ENCODE results near the gene EFNA2.

EFNA2 gene

DNA sequence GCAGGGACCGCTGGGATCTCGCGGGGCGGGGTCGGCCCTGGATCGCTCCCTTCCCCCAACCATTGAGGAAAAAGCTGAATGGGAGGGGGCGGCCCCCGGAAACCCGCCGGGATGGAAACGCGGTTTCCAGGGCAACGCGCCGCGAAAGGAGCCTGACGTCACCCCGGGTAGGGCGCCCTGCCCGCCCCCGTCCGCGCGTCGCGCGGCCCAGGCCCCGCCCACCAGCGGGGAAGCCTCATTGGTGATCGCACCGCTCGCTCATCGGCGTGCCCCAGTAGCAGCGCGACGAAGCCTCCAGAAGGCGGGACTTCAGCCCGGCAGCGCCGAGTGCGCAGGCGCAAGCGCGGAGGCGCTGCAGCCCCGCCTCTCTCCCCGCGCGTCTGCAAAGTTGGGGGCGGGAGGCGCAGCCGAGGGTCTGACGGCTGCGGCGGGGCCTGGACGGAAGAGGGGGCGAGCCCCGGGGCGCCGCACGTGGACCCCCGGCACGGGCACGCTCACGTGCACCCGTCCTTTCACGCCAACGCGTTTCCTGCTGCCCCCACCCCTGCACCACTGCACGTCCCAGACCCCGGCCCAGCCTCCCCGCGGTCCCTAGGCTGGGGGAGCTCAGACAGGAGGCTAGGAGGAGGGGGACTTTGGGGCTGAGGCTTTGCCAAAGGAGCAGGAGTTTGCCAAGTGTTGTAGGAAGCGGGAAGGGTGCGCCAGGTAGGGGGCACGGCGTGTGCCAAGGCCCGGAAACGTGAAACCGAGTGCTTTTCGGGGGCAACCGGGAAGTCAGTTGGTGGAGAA, 24.7 kb upstream of the EFNA2 start:
- DNase-seq: peak; percentile 97

DNA sequence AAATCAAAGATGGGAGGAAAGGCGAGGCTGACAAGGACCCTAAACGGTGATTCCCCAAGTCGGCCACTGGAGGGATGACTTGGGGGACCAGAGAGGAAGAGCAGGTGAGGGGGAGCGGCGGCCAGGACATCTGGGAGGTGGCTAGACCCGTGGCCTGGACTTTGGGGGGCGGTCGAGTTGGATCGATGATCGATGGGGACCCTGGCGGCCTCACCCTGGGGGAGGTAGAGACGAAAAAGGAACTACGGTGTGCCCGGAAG, 24.2 kb upstream of the EFNA2 start:
- DNase-seq: no peak

DNA sequence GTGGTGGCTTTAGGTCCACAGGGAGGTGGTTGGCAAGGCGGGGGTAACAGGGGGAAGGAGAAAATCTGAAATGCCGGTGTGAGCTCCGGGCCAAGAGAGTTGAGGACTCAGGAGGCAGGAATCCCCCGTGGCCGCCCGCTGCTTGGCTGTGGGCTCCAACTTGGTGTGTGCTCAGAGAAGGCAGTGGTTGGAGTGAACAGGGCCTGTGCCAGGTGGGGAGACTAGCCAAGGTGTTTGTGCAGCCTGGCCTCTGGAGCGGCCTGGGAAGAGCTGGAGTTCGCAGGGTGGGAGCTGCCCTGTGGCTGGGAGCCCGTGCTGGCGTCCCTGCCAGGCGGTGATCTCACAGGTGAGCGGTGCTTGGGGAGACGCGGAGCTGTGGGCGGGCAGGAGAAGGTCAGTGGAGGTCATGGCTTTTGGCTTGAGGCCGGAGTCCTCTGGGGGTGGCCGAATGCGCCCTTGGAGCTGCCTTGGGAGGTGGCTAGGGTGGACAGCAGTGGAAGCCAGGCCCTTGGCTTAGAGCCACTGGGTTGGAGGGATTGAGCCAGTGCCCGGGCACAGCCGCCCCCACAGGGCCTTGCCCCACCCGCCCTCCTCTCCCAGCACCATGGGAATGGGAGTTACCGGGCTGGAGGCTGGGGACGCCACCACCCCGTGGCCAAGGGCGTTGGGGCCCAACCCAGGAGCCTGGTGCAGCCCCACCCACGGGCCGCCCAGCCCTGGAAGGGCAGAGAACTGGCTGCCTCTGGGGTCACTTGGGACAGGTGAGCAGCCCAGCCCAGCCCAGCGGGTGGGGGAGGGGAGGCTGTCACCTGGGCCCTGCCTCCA, 23.7 kb upstream of the EFNA2 start:
- no peak for DNase-seq

DNA sequence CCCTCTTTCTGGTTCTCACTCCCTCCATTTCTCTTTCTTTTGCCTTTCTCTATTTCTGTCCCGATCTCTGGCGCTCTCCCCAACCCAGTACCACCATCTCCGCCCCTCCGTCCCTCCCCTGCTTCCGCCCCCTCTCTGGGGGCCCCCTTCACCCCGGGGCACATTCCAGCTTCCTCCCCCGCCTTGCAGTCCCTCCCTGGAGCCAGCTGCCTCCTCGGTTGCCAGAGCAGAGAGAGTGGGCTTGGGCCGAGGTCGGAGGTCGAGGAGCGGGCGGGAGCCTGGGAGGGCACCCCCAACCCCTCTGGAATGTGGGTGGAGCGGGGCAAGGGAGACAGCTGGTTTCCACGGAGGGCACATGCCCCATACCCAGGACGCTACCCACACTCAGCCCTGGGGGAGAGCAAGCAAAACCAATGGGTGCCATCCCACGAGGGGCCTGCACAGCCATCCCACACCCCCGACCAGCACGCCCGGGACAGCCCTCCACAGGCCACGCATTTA, 23.0 kb upstream of the EFNA2 start:
- no peak for DNase-seq

DNA sequence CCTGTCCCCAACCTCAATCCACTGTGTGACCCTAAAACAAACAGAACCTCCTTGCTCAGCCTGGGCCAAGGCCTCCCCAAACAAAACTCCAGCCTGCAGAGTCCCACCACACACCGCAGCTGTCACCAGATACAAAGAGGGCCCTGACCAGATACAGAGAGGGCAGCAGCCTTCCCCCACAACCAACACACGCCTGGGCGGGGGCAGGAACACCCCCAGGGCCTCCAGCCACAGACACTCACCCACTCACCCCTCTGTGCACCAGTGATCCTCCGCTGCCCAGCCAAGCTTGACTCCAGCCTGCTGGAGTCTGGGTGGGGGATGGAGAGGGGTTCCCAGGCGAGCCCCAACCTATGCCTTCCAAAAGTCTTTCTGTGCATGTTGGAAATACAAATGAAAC, 22.5 kb upstream of the EFNA2 start:
- DNase-seq: no peak

DNA sequence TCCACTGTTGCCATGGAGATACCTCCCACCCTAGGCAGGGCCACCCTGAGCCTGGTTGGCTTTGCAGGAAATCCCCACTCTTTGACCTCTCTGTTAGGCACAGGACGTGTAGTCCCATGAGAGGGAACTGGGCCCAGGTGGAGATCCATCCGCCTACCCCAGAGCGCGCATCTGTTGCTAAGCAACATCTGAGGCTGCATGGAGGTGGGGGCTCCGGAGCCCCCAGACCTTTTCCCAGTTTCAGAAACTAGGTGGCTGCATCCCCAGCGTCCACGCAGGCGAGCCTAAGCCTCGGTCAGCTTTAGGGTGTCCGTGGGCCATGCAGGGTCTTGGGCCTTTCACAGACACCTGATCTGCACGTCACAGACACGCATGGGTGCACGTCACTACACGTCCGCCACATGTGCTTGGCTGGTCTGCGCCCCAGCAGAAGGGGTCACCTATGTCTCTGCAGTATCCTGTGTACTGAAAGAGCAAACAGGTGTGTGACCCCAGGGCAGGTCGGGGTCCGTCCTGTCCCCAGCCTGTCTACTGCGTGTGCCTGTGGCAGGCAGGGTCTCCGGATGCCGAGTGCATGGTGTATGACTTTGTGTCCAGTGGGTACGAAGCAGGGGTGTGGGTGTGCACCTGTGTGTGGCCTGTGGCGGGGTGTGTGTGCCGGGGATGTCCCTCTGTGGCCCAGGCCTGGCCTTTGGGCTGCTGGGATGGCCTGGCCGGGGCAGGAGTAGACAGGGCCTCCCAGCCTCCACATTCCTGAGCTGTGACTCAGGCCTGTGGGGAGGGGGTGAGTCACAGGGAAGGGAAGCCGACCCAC, 20.7 kb upstream of the EFNA2 start:
- DNase-seq: no peak

DNA sequence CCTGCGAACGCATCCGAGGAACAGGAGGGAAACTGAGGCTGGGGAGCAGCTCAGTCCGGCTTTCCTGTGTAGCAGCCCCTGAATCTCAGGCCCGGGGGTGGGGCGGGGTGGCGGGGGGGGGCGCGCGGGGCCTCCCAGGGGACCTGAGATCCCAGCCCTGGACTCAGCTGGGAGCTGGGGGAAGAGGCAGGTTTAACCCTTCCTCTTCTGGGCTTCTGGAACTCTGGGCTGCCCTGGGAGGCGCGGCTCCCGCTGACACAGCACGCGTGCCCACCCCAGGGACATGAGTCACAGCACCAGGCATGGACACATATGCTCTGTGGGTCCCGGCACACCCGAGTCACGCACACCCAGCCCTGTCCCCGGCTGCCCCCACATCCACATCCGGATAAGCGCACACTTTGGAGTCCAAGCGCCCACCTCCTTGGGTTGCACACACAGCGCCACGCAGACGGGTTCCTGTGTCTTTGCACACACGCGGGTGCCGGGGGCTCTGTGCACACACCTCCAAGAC, 20.0 kb upstream of the EFNA2 start:
- DNase-seq: no peak

DNA sequence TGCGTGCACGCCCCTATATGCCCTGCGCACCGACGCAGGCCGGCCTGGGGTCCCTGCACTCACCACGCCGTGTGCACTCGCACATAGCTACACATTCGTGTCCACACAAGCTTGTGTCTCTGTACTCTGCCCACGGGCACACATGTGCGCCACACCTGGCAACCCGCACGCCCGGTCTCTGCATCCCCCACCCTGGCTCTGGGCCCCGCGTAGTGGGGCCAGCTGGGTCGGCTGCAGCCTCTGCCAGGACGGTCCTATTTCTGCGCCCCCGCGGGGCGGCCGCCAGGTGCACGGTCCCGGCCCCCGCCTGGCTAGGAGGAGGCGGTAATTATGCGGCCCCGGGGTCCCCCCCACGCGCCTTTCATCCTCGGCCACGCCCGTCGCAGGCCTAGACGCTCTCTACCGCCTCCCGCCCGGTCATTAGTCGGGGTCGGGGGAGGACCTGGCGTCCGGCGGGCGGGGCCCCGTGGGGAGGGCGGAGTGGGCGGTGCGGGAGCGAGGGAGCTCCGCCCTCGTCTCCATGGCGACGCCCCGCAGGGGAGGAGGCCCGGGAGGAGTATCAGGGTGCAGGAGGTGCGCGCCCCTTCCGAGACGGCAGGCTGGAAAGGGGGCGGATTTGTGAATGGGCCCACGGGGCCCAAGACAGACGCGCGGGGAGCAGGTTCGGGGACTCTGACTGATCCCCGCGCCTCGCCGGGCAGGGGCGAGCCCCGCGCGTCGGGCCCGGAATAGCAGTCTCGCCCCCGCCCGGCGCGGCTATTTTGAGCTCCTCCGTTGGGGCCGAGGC, 19.4 kb upstream of the EFNA2 start:
- peak; percentile 88 for DNase-seq

DNA sequence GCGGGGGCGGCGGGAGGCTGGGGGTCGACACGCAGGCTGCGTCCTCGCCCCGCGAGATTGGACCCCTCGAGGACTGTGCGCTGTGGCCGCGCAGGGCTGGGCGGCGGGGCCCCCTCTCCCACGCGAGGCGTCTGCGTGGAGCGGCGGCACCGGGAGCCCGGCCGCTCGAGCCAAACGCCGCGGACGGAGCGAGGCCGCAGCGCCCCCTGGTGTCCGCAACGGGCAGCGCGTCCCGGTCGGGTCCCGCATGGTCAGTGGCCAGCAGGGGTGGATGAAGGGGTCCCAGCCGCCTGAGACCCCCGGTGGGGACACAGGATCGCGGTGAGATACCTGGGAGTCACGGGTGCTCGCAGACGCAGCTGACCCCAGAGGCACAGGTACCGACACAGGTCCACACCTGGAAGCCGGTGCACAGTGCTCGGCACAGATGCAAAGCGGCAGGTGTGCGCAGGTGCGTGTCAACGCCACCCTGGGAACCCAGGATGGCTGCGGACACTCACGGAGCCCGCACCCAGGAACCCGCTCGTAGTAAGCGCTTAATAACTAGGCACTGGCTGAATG, 18.7 kb upstream of the EFNA2 start:
- DNase-seq: no peak

DNA sequence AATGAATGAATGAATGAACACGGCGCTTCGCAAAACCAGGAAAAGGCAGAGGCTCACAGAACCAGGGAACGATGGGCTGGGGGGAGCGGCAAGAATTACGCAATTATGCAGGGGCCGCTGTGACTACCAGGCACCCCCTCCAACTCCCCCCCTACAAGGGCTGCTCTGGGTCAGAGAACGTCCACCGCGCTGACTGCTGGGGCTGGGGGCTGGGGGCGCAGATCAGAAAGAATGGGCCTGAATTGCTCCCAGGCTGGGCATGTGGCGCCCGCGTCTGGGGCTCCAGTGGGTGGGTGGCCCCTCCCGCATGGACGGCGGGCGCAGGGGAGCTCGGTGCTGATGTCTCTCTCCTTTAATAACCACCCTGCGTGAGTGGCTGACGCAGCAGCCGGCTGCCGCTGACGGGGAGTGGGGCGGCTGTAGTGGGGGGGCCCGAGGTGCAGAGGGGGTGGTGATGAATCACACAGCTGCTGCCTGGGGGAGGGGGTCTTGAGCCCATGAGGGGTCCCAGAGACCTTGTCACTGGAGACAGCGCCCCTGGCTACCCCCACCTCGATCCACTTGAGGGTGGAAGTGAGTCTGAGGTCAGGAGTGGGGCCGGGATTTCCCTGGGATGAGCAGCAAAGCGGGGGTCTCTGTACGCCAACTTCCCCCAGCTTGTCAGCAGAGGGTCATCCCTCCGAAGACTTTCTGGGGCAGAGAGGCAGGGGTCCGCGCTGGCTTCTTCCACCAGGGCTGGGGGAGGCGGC, 18.0 kb upstream of the EFNA2 start:
- no peak for DNase-seq

DNA sequence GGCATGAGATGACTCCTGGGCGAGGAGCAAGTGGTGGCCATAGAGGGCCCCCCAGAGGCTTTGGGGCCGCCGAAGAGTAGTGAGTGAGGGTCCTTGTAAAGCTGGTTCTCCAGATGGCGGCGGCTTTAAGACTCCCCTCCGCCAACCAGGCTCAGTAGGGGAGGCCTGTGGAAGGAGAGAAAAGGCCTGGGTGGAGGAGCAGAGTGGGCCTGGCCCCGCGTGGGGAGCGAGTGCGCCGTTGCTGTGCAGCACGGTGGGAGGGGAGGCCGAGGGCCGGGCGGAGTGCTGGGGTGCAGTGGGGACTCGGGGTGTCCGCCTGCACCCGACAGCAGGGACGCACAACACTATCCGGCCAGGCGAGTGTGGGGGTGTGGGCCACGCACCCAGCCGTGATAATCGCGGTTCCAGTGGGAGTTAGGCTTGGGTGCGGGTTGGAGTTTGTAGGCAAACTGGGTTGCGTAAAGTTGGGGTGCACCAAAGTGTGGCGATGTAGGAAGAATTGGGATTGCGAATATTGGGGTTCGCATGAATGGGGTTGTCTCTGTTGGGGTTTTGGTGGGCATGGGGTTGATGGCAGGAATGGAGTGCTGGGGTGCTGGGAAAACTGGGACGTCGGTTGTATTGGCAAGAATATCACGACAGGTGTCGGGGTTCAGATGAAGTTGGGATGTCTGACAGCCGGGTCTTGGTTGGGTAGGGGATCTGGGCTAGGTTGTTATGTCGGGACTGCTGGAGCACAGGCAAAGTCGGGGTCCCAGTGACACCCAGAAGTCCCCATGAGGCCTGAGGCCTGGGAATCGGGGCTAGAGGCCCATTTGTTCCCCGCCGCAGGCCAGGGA, 17.2 kb upstream of the EFNA2 start:
- no peak for DNase-seq

DNA sequence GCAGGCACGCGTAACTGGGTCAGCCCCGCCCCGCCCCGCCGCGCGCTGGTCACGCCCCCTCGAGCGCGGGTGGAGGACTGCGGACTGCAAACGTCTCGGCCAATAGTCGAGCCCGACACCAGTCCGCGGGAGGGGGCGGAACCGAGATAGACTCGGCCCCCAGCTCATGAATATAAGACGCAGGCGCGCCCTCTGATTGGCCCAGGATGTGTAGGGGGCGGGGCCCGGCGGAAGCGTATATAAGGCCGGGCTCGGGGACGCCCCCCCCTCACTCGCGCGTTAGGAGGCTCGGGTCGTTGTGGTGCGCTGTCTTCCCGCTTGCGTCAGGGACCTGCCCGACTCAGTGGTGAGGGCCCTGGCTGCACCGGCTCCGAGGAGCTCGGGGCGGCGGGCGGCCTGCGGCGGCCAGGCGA, 16.6 kb upstream of the EFNA2 start, which contains the start of gene CIRBP:
TSS of gene CIRBP (plus strand) at position 268 of the 413 bp plus-strand sequence. CDS start 1,602 bp downstream, outside the sequence.
- DNase-seq: peak; percentile 99

DNA sequence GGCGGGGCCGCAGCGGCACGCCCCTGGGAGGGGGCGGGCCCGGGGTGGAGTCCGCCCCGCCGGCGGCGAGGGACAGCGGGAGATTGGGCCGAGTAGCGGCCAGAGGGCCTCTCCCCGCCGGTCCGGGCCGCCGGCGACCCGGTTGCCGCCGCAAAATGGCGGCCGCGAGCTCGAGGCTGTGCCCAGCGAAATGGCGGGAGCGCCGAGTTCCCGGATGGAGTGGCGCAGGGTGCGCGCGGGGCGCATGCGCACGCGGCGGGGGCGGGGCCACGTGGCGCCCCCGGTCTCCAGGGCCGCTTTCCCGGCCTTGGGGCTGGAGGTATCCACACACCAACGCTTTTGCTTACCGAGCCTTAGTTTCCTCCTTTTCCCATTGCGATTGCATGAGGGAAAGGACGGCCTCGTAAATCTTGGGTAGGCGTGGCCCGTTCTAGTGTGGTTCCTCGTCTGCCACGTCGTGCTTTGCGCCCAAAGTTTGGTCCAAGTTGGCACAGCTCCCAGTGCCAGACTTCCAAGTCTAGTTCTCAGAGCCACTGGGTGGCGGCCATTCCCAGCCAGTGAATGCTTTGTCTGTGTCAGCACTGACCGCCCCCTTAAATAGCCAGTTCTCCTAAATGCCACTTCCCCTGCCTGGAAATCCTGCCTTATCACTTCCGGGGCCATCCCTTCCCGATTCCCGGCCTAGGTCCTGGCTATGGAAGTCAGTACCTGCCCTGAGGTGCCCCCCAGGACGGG, 16.0 kb upstream of the EFNA2 start:
- DNase-seq: peak; percentile 84

DNA sequence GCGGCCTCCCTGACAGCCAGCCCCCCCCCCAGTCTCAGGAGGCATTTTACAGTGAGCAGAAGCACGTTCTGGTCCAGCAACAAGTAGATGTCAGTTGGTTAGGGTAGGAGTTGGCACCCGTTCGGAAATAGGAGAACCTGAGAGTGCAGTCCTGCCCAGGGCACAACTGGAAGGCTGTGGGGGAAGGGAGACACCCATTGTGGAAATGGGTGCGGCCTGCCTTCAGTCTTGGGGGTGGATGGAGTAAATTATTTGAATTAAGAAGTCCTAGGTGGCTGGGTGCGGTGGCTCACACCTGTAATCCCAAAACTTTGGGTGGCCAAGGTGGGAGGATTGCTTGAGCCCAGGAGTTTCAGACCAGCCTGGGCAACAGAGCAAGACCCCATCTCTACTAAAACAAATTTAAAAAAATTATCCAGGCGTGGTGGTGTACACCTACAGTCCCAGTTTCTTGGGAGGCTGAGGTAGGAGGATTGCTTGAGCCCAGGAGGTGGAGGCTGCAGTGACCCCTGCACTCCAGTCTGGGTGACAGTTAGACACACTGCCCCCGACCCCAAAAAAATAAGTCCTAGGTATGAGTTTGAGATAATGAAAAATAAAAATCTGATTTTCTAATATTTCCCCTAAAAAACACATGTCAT, 15.3 kb upstream of the EFNA2 start:
- DNase-seq: no peak

DNA sequence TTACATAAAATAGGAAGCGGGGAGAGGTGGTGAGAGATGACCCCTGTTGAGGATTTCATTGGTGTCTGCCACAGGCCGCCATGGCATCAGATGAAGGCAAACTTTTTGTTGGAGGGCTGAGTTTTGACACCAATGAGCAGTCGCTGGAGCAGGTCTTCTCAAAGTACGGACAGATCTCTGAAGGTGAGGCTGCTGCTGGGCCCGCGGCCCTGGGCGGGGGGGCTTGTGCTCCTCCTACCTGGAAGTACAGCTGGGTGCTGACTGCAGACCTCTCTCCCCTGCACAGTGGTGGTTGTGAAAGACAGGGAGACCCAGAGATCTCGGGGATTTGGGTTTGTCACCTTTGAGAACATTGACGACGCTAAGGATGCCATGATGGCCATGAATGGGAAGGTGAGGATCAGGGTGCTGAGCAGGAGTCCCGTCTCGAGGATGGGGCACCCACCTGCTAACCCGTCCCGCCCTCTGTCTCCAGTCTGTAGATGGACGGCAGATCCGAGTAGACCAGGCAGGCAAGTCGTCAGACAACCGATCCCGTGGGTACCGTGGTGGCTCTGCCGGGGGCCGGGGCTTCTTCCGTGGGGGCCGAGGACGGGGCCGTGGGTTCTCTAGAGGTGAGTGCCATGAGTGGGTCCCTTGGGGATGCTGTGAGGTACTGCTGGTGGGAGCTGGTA, 14.7 kb upstream of the EFNA2 start:
- DNase-seq: no peak

DNA sequence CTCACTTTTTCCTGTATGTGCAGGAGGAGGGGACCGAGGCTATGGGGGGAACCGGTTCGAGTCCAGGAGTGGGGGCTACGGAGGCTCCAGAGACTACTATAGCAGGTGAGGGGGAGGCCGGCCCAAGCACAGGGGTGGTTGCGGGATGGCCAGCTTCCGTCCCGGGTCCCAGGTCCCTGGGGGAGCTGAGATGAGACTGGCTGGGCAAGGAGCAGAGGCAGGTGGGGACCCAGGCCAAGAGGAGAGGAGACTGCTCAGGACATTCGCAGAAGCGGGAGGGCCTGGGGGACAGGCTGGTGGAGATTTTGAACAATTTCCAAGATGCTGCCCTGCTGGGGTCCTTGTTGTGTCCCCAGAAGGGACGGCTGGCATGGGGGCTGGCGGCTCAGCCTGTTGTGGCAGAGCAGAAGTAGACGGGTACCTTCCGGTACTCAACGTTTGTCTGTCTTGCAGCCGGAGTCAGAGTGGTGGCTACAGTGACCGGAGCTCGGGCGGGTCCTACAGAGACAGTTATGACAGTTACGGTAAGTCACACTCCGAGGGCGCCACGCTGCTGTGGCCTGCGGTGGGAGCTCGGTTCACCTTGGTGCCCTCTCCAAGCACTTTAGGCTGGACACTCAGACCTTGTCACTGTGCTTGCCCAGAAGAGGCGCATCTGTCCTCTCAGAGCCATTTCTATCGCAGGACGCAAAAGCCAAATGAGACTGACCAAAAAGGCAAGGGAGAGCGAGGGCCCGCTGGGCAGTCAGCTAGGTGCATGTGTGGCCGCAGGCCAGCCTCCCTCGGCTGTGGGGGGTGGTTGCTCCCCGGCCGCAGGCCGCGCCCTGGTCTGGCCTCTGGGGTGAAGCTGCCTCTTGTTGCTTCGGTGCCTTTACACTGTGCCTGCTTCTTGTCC, 13.9 kb upstream of the EFNA2 start:
- DNase-seq: no peak

Data from CD4-positive, alpha-beta T cell treated with Interleukin-4 for 4 hours (primary cell).